GM21717 (cell line): ENCODE measurements around the gene RAD51B.

ENCODE experiments used
- ATAC-seq: cut with Tn5 transposase; IDR thresholded peaks from one replicate; pipeline ENCODE4 v1.9.1; 2021; ENCODE audit warnings: mild to moderate bottlenecking, moderate library complexity; ENCODE audit not compliant: unreplicated experiment

RAD51B gene

DNA sequence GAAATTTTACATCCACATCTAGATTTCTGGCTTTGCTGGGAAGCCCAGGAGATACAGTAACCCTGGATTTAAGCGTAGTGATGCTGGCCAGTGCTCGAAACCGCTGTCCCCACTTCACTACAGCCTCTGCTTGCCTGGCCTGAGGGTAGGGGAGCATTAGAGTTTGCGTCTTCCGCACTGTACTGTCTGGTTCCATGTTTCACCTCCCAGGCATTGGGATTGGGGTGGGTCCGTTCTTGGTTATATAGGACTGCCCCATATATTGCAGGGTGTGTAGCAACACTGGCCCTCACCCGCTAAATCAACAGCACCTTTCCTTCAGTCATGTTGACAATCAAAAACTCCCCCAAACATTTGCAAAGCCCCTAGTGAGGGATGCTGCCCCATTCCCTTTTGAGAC lies 732.5 kb downstream of the RAD51B start:
- ATAC-seq = no peak

DNA sequence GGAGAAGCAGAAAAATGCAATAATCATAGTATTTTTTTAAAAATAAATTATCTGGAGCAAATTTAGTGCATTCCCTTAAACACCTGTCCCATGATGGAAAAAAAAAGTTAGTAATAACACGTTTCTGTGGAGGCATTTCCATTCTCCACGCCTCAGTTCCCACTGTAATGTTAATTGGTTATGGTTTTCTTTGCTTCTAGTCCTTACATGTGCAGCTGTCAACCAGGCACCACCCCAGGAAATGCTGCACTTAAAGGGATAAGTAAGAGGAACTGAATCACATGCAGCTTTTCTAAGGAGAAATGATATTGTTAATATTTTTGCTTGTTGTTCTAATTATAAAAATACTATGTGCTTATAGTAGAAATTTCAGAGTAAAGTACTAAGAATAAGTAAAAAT lies 733.0 kb downstream of the RAD51B start:
- ATAC-seq = no peak

DNA sequence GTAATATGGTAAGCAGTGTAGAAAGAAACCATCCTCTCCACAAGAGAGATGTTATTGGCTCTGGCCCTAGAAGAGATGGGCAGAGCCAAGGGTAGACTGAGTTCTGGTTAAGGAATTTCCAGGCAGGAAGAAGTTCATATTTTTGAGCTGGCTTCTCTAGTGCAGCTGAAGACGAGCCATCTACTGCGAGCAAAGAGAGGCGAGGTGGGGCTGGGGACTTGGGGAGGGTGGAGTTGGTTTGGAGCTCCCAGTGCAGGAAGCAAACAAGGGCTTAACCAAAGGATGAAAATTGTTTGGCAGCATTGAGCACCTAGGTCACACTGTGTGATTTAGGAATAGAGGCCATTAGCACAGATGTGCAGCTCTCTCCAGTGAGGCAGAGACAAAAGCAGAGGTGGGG lies 733.7 kb downstream of the RAD51B start:
- no peak for ATAC-seq

GRCh38 chr14:68554231-68554630 lies 734.7 kb downstream of the RAD51B start:
- ATAC-seq = no peak

DNA sequence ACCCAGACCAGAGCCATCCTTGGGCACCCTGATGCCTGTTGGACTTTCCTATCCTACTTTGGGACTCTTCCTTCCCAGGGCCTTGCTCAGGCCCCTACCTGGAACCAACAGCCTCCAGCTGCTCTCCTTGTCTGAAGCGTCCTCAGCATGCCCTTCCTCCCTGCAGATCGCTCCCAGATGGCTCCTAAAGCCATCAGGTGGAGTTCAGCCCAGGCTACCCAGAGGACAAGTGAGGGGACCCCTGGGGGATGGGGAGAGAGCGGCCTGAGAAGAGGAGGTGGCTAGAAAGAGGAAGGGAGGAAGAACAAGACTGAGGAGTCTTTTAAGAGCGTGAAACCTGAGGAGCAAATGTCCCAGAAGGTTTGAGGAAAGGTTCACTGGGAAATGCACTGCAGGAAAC lies 736.7 kb downstream of the RAD51B start:
- ATAC-seq = no peak

GRCh38 chr14:68557648-68558047 lies 738.1 kb downstream of the RAD51B start:
- ATAC-seq = no peak

- ATAC-seq = no peak
These were observed 738.5 kb downstream of the RAD51B start for GRCh38 chr14:68558096-68558495.

DNA sequence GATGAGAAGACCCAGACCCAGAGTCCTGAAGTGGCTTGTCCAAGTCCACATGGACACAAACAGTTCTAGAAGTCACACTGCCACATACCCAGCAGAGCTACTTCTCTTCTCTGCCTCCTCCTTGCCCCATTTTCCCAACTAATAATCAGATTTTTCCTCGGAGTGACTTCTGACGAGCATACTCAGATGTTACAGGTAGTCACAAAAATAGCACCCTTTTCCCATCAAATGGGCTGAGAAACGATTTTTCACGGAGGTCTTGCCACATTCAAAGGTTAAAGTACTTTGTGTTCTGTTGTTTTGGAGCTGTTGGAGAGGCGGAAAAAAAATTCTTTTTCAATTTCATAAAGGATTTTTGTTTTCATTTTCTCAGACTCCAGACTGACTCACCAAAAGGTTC lies 740.4 kb downstream of the RAD51B start:
- ATAC-seq = no peak

- ATAC-seq = no peak
These were observed 742.0 kb downstream of the RAD51B start for GRCh38 chr14:68561531-68562007.

GRCh38 chr14:68562911-68563250 lies 743.3 kb downstream of the RAD51B start:
- ATAC-seq = no peak

DNA sequence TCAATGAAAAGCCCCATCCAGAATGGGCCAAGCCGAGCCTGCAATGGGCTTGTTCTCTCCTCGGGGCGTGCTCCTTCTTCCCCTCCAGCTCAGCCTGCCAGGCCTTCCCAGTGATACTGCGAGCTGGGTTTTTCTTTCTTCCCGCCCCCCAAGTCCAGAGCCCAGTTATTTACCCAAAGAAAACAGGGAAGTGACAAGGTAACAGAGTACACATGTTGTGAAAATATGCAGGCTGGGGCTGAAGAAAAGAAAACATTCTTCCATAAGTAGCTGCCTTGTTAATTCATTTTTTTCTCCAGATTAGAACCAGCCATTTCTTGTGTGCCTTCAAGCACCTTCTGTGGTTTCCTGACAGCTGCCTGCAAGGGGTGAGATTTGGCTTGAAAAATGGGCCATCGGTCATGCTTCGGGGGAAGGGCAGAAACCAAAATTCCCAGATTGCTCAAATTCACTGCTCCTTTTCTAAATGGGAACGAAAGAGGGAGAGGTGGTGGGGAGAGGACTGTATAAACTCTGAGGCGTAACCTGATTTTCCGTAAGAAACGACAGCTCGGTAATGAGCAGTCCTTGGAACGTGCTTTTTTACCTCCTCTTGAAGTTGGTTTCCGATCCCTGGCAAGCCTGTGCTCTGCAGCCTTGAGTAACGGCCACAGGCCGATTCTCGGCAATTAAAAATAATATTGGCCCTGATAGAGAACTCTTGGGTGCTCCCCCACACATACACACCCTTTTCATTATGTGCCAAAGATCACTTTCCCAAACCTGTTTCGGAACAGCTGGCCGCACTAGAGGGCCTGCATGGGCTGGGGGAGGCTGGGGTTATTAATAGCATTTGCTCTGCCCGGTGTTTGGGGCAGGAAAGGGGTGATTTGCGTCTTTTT lies 743.9 kb downstream of the RAD51B start:
- ATAC-seq = no peak

- no peak for ATAC-seq
These were observed 744.7 kb downstream of the RAD51B start for GRCh38 chr14:68564191-68564825.

- ATAC-seq = no peak
These were observed 745.5 kb downstream of the RAD51B start for GRCh38 chr14:68564826-68565759.

GRCh38 chr14:68566075-68566474 lies 746.5 kb downstream of the RAD51B start:
- no peak for ATAC-seq

DNA sequence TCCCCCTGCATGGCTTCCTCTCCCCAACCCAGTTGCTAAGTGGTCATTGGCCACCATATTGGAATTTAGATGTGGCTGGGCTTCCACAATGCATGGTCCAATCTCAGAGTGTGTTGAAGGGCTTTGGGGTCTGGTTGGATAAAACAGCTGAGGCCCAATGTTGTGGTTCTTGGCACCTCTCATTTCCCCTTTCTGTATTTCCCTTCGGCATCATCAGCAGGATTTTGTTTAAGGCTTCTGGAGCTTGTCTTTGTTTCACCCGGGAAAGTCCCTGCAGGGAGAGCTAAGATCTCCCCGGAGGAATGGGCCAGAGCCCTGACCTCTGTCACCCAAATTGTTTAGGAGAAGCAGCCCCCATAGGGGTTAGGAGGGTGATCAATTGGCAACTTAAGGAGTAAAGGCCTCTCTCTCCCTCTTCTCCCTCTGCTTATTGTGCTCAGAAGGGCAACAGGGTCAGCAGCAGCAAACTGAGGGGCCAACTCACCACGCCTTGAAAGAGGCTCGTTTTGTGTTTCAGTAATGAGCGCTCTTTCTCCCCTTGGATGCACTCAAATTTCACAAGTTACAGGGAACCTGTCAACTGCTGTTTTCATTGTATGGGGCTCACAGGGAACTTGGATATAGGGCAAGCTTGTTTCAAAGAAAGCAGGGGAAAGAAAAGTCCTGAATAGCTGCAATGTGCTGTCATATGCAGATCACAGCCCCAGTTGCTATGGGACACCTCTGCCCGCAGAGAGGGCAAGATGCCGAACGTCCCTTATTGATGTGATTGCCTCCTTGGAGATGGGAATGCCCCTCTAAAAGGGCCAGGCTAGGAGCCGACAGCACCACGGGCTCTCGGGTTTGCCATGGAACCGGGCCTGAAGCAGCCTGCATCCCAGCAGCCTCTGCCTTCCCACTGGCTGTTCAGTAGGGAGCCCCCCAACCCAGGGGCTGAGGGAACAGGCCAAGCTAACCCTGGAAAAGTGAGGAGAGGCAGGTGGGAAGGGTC lies 749.6 kb downstream of the RAD51B start:
- no peak for ATAC-seq

- ATAC-seq = no peak
These were observed 750.4 kb downstream of the RAD51B start for GRCh38 chr14:68569970-68570409.

DNA sequence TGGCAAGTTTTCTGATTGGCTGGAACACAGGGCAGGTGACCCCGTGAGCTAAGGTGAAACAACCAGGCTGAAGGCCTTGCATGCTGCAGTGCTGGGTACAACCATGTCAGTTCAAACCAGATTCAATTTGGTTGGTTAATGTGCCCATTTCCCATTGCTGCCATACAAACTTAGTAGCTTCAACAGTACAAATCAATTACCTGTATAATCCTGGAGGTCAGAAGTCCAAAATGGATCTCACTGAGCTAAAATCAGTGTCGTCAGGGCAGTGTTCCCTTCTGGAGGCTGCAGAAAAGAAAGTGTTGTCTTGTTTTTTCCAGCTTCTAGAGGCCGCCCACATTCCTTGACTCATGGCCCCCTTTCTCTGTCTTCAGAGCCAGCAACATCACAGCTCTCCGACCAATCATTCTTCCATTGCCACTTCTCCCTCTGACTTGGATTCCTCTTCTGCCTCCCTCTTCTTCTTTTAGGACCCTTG lies 751.6 kb downstream of the RAD51B start:
- ATAC-seq = no peak

- ATAC-seq = no peak
These were observed 752.4 kb downstream of the RAD51B start for GRCh38 chr14:68571928-68572525.

DNA sequence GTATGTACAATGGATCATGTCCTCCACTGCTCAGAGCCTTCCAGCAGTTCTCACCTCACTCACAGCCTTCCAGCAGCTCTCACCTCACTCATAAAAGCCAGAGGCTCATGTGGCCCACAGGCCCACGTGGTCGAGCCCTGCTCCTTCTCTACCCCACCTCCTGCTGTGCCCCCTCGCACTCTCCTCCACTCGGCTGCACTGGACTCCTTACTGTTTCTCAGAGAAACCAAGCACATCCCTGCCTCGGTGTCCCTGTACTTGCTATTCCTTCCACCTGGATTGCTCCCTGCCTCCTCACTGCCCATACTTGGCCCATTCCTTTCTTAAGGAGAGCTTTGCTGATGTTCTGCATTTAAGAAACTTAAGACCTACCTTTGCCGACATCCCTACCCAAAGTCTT lies 753.5 kb downstream of the RAD51B start:
- ATAC-seq = no peak
